HG02981 (cell line): ENCODE results near the gene DYDC2.
"Not testable (repeated sequence)": the region's sequence is repeated elsewhere in the genome, so short reads cannot be mapped to it uniquely, and the experiment has no call there.

Source experiments
- ATAC-seq: cut with Tn5 transposase; IDR thresholded peaks from one replicate; pipeline ENCODE4 v1.9.1; 2021; ENCODE audit warnings: mild to moderate bottlenecking, moderate library complexity; ENCODE audit not compliant: unreplicated experiment

Gene DYDC2

GRCh38 chr10:80411681-80412220 lies 55.2 kb downstream of the DYDC2 start:
- no peak for ATAC-seq

GRCh38 chr10:80412486-80412885 lies 55.9 kb downstream of the DYDC2 start:
- ATAC-seq, result no peak

- ATAC-seq, result no peak
These were observed 56.9 kb downstream of the DYDC2 start for GRCh38 chr10:80413271-80413996.

GRCh38 chr10:80414142-80414895 lies 57.7 kb downstream of the DYDC2 start:
- no peak for ATAC-seq

GRCh38 chr10:80415734-80416478 lies 59.3 kb downstream of the DYDC2 start:
- no peak for ATAC-seq

- no peak for ATAC-seq
These were observed 60.0 kb downstream of the DYDC2 start for GRCh38 chr10:80416479-80417098.

GRCh38 chr10:80417256-80417655 lies 60.7 kb downstream of the DYDC2 start:
- not testable (repeated sequence) for ATAC-seq
